Naive thymus-derived CD4-positive, alpha-beta T cell (primary cell): ENCODE measurements around the gene VAPB. TPM values are rescaled to one million over a fixed set of nuclear protein-coding genes. Genes with fewer than 3 reads are reported as not detected.

Source experiments
- ATAC-seq: fragments of 150-1000 bp; cut with Tn5 transposase; 2 replicates; pipeline ENCODE4 v1.10.0; 2021; ENCODE audit warnings: mild to moderate bottlenecking, moderate library complexity
- CTCF ChIA-PET: fragments of 350-600 bp; sonication (Branson Sonifier 250); formaldehyde crosslinking; loops from one replicate; lab custom pipeline; 2021; ENCODE audit warnings: antibody characterized with exemption; lab: Charles Lee
- POLR2A ChIA-PET: fragments of 350-600 bp; sonication (Branson Sonifier 250); formaldehyde crosslinking; loops from one replicate; lab custom pipeline; 2021; ENCODE audit warnings: antibody characterized with exemption, inconsistent platforms; lab: Charles Lee
- DNase-seq, 9 donors: peaks; one replicate each; pipeline versions ENCODE4 v3.0.0 to v3.0.0-alpha.2; 2020 to 2022; ENCODE audit warnings: mixed read lengths in 1 of 9
- H3K27ac ChIP-seq: one replicate; pipeline ENCODE4 v1.7.0; 2013; ENCODE audit warnings: mild to moderate bottlenecking, low read depth, low read length, moderate library complexity
- H3K27me3 ChIP-seq, 2 donors: one replicate each; pipeline ENCODE4 v1.7.0; 2013; ENCODE audit warnings: low read length in 2 of 2, mild to moderate bottlenecking in 2 of 2, moderate library complexity in 2 of 2; ENCODE audit not compliant: control insufficient read depth in 2 of 2, insufficient read depth in 2 of 2
- H3K36me3 ChIP-seq, 3 experiments: 1 replicate in 2 of 3; 2 replicates in 1 of 3; pipeline ENCODE4 v1.7.0; 2013; ENCODE audit warnings: low read length in 3 of 3, mild to moderate bottlenecking in 3 of 3, moderate library complexity in 1 of 3; ENCODE audit not compliant: insufficient read depth in 3 of 3, control insufficient read depth in 2 of 3
- H3K4me1 ChIP-seq, 2 donors: one replicate each; pipeline ENCODE4 v1.7.0; 2013; ENCODE audit warnings: low read length in 2 of 2, mild to moderate bottlenecking in 2 of 2, moderate library complexity in 1 of 2; ENCODE audit not compliant: control insufficient read depth in 2 of 2, insufficient read depth in 2 of 2
- H3K4me3 ChIP-seq: 2 replicates; pipeline ENCODE4 v1.7.0; 2013; ENCODE audit warnings: mild to moderate bottlenecking, low read length
- H3K9me3 ChIP-seq, 3 experiments: 1 replicate in 2 of 3; 2 replicates in 1 of 3; pipeline ENCODE4 v1.7.0; 2013; ENCODE audit warnings: low read length in 3 of 3; ENCODE audit not compliant: control insufficient read depth in 2 of 3
- H3K27ac Mint-ChIP-seq, 9 donors: one replicate each; pipeline ENCODE4 v1.8.0; 2020 to 2022; ENCODE audit warnings: mixed read lengths in 9 of 9, mild to moderate bottlenecking in 8 of 9, moderate library complexity in 5 of 9, inconsistent platforms in 2 of 9
- H3K27me3 Mint-ChIP-seq, 5 donors: one replicate each; pipeline ENCODE4 v1.8.0; 2021 to 2022; ENCODE audit warnings: mixed read lengths in 5 of 5, mild to moderate bottlenecking in 1 of 5
- H3K36me3 Mint-ChIP-seq, 5 donors: one replicate each; pipeline ENCODE4 v1.8.0; 2020 to 2022; ENCODE audit warnings: mixed read lengths in 5 of 5, mild to moderate bottlenecking in 3 of 5, inconsistent platforms in 1 of 5
- H3K4me1 Mint-ChIP-seq, 7 donors: one replicate each; pipeline ENCODE4 v1.8.0; 2020 to 2022; ENCODE audit warnings: mixed read lengths in 7 of 7, mild to moderate bottlenecking in 3 of 7, inconsistent platforms in 1 of 7
- H3K4me3 Mint-ChIP-seq, 10 donors: one replicate each; pipeline ENCODE4 v1.8.0; 2020 to 2022; ENCODE audit warnings: mild to moderate bottlenecking in 10 of 10, mixed read lengths in 10 of 10, moderate library complexity in 6 of 10, inconsistent platforms in 2 of 10
- H3K9me3 Mint-ChIP-seq, 11 donors: one replicate each; pipeline ENCODE4 v1.8.0; 2020 to 2022; ENCODE audit warnings: mixed read lengths in 11 of 11, mild to moderate bottlenecking in 4 of 11, inconsistent platforms in 1 of 11, moderate library complexity in 1 of 11
- intact Hi-C, 2 donors: fragments of 100-400 bp; cut with micrococcal nuclease; formaldehyde crosslinking; loops; one replicate each; pipeline ENCODE4 v1.15.1; 2023
- polyA plus RNA-seq, 2 donors: library from polyadenylated mRNA; unstranded; fragments of 300-500 nt; fragmentation: Illumina TruSeq; gene quantifications; one replicate each; pipeline ENCODE4 v1.2.3, GENCODE V29; 2021
- total RNA-seq, 6 experiments: library from RNA in 5 of 6; stranded (reverse) in 5 of 6; gene quantifications; 1 replicate in 5 of 6; 2 replicates in 1 of 6; pipeline ENCODE4 v1.2.3 and lab custom pipeline; 2021 to 2026

VAPB gene
- total and polyA plus RNA-seq, 7 experiments from 2014 or later = 21.9 to 37.0 (median 25.3) TPM

GRCh38 chr20:58392286-58392685, 3.3 kb downstream of the VAPB start:
- no peak for ATAC-seq
- H3K36me3 ChIP-seq = no peaks in the 10 kb centered on the region
- Mint-ChIP-seq H3K36me3 (peaks cover 0 to 28% (median 11%) of the 10 kb centered on the region in 5 donors), H3K27me3 (no peaks in the 10 kb centered on the region), H3K9me3 (peaks cover 0 to 2% (median 0%) of the 10 kb centered on the region in 11 donors), H3K4me1 (peaks cover 40 to 75% (median 56%) of the 10 kb centered on the region in 7 donors), H3K27ac (peak overlapping the region in 6 of 9 donors; percentile 13 to 98 (median 56)), H3K4me3 (peak overlapping the region; percentile 33 to 98 (median 92))
- no peaks in the 10 kb centered on the region for H3K27me3 ChIP-seq
- peak overlapping the region; percentile 23 for H3K27ac ChIP-seq
- no peaks in the 10 kb centered on the region for H3K9me3 ChIP-seq
- DNase-seq = no peak
- intact Hi-C loops = no loop called here
- CTCF ChIA-PET = no interaction called here
- POLR2A ChIA-PET = interaction anchor here (1.0 kb wide), 1 partner anchor 10 kb away, joined by 3 read pairs; no protein-coding TSS in a partner anchor
- no peak overlapping the region for H3K4me3 ChIP-seq
- peaks cover 22 to 37% of the 10 kb centered on the region in 2 donors for H3K4me1 ChIP-seq

- Mint-ChIP-seq H3K27me3 (no peaks in the 10 kb centered on the region), H3K36me3 (peaks cover 0 to 32% (median 11%) of the 10 kb centered on the region in 5 donors), H3K4me1 (peaks cover 41 to 85% (median 57%) of the 10 kb centered on the region in 7 donors), H3K27ac (peak overlapping the region in 2 of 9 donors; percentile 7 to 41), H3K4me3 (peak overlapping the region in 6 of 10 donors; percentile 50 to 93 (median 62)), H3K9me3 (peaks cover 0 to 2% (median 0%) of the 10 kb centered on the region in 11 donors)
- H3K36me3 ChIP-seq = no peaks in the 10 kb centered on the region
- H3K27me3 ChIP-seq = no peaks in the 10 kb centered on the region
- H3K4me1 ChIP-seq = peaks cover 22 to 42% of the 10 kb centered on the region in 2 donors
- DNase-seq (no peak), ATAC-seq (no peak)
- H3K27ac ChIP-seq = no peak overlapping the region
- H3K9me3 ChIP-seq = no peaks in the 10 kb centered on the region
- POLR2A ChIA-PET = interaction anchor here (1.0 kb wide), 1 partner anchor 9 kb away, joined by 3 read pairs; no protein-coding TSS in a partner anchor
- H3K4me3 ChIP-seq = no peak overlapping the region
- CTCF ChIA-PET = no interaction called here
- intact Hi-C loops = no loop called here
Measured at GRCh38 chr20:58393299-58393698, 4.3 kb downstream of the VAPB start.

GRCh38 chr20:58394801-58395200, 5.8 kb downstream of the VAPB start:
- ChIA-PET CTCF (interaction anchor here (0.6 kb wide), 1 partner anchor 26 kb away, joined by 4 read pairs; no protein-coding TSS in a partner anchor), POLR2A (no interaction called here)
- no peaks in the 10 kb centered on the region for H3K36me3 ChIP-seq
- ATAC-seq (no peak), DNase-seq (no peak)
- H3K27me3 ChIP-seq = no peaks in the 10 kb centered on the region
- Mint-ChIP-seq H3K36me3 (peaks cover 0 to 35% (median 11%) of the 10 kb centered on the region in 5 donors), H3K4me3 (peak overlapping the region in 2 of 10 donors; percentile 21 to 82), H3K27me3 (no peaks in the 10 kb centered on the region), H3K4me1 (peaks cover 39 to 90% (median 62%) of the 10 kb centered on the region in 7 donors), H3K27ac (no peak overlapping the region), H3K9me3 (peaks cover 0 to under 1% (median 0%) of the 10 kb centered on the region in 11 donors)
- H3K27ac ChIP-seq = no peak overlapping the region
- intact Hi-C loops = no loop called here
- H3K4me3 ChIP-seq = no peak overlapping the region
- no peaks in the 10 kb centered on the region for H3K9me3 ChIP-seq
- peaks cover 27 to 47% of the 10 kb centered on the region in 2 donors for H3K4me1 ChIP-seq

- Mint-ChIP-seq H3K27me3 (no peaks in the 10 kb centered on the region), H3K4me1 (peaks cover 31 to 82% (median 61%) of the 10 kb centered on the region in 7 donors), H3K4me3 (peak overlapping the region in 6 of 10 donors; percentile 9 to 82 (median 42)), H3K27ac (peak overlapping the region in 2 of 9 donors; percentile 18 to 25), H3K36me3 (peaks cover 0 to 32% (median 11%) of the 10 kb centered on the region in 5 donors), H3K9me3 (no peaks in the 10 kb centered on the region)
- H3K27ac ChIP-seq = no peak overlapping the region
- H3K4me3 ChIP-seq = no peak overlapping the region
- ATAC-seq (no peak), DNase-seq (no peak)
- H3K4me1 ChIP-seq = peaks cover 27 to 47% of the 10 kb centered on the region in 2 donors
- no peaks in the 10 kb centered on the region for H3K9me3 ChIP-seq
- CTCF ChIA-PET = no interaction called here
- no peaks in the 10 kb centered on the region for H3K27me3 ChIP-seq
- intact Hi-C loops = no loop called here
- H3K36me3 ChIP-seq = no peaks in the 10 kb centered on the region
- POLR2A ChIA-PET = no interaction called here
Measured at GRCh38 chr20:58395604-58396003, 6.6 kb downstream of the VAPB start.

- Mint-ChIP-seq H3K27ac (no peak overlapping the region), H3K36me3 (peaks cover 0 to 15% (median 0%) of the 10 kb centered on the region in 5 donors), H3K4me3 (peak overlapping the region in 3 of 10 donors; percentile 7 to 50 (median 19)), H3K9me3 (no peaks in the 10 kb centered on the region), H3K27me3 (no peaks in the 10 kb centered on the region), H3K4me1 (peaks cover 12 to 64% (median 43%) of the 10 kb centered on the region in 7 donors)
- Histone ChIP-seq H3K27ac (no peak overlapping the region), H3K4me3 (no peak overlapping the region), H3K27me3 (no peaks in the 10 kb centered on the region), H3K4me1 (peaks cover 34 to 47% of the 10 kb centered on the region in 2 donors), H3K9me3 (no peaks in the 10 kb centered on the region), H3K36me3 (no peaks in the 10 kb centered on the region)
- intact Hi-C loops = no loop called here
- DNase-seq (no peak), ATAC-seq (no peak)
- POLR2A ChIA-PET = no interaction called here
- CTCF ChIA-PET = no interaction called here
Measured at GRCh38 chr20:58397429-58397828, 8.4 kb downstream of the VAPB start.

- intact Hi-C loops = no loop called here
- Mint-ChIP-seq H3K36me3 (peaks cover 0 to 14% (median 0%) of the 10 kb centered on the region in 5 donors), H3K4me3 (peak overlapping the region in 5 of 10 donors; percentile 7 to 50 (median 24)), H3K27ac (peak overlapping the region in 8 of 9 donors; percentile 5 to 31 (median 24)), H3K4me1 (peaks cover 4 to 55% (median 37%) of the 10 kb centered on the region in 7 donors), H3K27me3 (no peaks in the 10 kb centered on the region), H3K9me3 (no peaks in the 10 kb centered on the region)
- Histone ChIP-seq H3K4me1 (peaks cover 34 to 43% of the 10 kb centered on the region in 2 donors), H3K27ac (no peak overlapping the region), H3K4me3 (no peak overlapping the region), H3K36me3 (no peaks in the 10 kb centered on the region), H3K9me3 (no peaks in the 10 kb centered on the region), H3K27me3 (no peaks in the 10 kb centered on the region)
- ATAC-seq (no peak), DNase-seq (no peak)
- ChIA-PET POLR2A (interaction anchor here (0.7 kb wide), 1 partner anchor 292 kb away, joined by 5 read pairs; no protein-coding TSS in a partner anchor), CTCF (interaction anchor here (0.6 kb wide), 1 partner anchor 1931 kb away, joined by 3 read pairs; no protein-coding TSS in a partner anchor)
Measured at GRCh38 chr20:58398254-58398653, 9.2 kb downstream of the VAPB start.
